HG03457 (cell line): Measurements from ENCODE around the gene KYNU.
"Not testable (repeated sequence)": the region's sequence is repeated elsewhere in the genome, so short reads cannot be mapped to it uniquely, and the experiment has no call there.

Experiments used
- ATAC-seq: cut with Tn5 transposase; IDR thresholded peaks from one replicate; pipeline ENCODE4 v1.9.1; 2021; ENCODE audit warnings: moderate number of reproducible peaks; ENCODE audit not compliant: unreplicated experiment

Gene KYNU

GRCh38 chr2:142877216-142877838 lies at the start of gene KYNU:
KYNU (plus strand) TSS chr2:142877664; CDS start chr2:142885368, 7,704 bp downstream.
- peak; percentile 64 for ATAC-seq

GRCh38 chr2:142834021-142834420 lies 43.4 kb upstream of the KYNU start:
- ATAC-seq: no peak

- ATAC-seq: no peak
Measured at GRCh38 chr2:142840436-142840835, 37.0 kb upstream of the KYNU start.

- no peak for ATAC-seq
Measured at GRCh38 chr2:142841788-142842187, 35.7 kb upstream of the KYNU start.

GRCh38 chr2:142842369-142842768 lies 35.1 kb upstream of the KYNU start:
- ATAC-seq: no peak

- no peak for ATAC-seq
Measured at GRCh38 chr2:142843731-142844130, 33.7 kb upstream of the KYNU start.

GRCh38 chr2:142848023-142848606 lies 29.3 kb upstream of the KYNU start:
- no peak for ATAC-seq

- ATAC-seq: no peak
Measured at GRCh38 chr2:142849820-142850219, 27.6 kb upstream of the KYNU start.

- no peak for ATAC-seq
Measured at GRCh38 chr2:142853912-142854311, 23.6 kb upstream of the KYNU start.

- no peak for ATAC-seq
Measured at GRCh38 chr2:142857256-142858164, 20.0 kb upstream of the KYNU start.

GRCh38 chr2:142858961-142859360 lies 18.5 kb upstream of the KYNU start:
- no peak for ATAC-seq

- no peak for ATAC-seq
Measured at GRCh38 chr2:142862299-142862698, 15.2 kb upstream of the KYNU start.

- ATAC-seq: no peak
Measured at GRCh38 chr2:142862847-142863246, 14.6 kb upstream of the KYNU start.

GRCh38 chr2:142863485-142863961 lies 13.9 kb upstream of the KYNU start:
- ATAC-seq: no peak

GRCh38 chr2:142864605-142865004 lies 12.9 kb upstream of the KYNU start:
- not testable (repeated sequence) for ATAC-seq

GRCh38 chr2:142865924-142866323 lies 11.5 kb upstream of the KYNU start:
- ATAC-seq: peak; percentile 96

GRCh38 chr2:142866426-142866825 lies 11.0 kb upstream of the KYNU start:
- peak; percentile 15 for ATAC-seq

GRCh38 chr2:142867136-142867535 lies 10.3 kb upstream of the KYNU start:
- ATAC-seq: no peak

- no peak for ATAC-seq
Measured at GRCh38 chr2:142868229-142868762, 9.2 kb upstream of the KYNU start.

- ATAC-seq: not testable (repeated sequence)
Measured at GRCh38 chr2:142869065-142869460, 8.4 kb upstream of the KYNU start.

- ATAC-seq: no peak
Measured at GRCh38 chr2:142869461-142870106, 7.9 kb upstream of the KYNU start.
